GM18867 (cell line): ENCODE results near the gene CD300H.

Source experiments
- ATAC-seq: cut with Tn5 transposase; IDR thresholded peaks from one replicate; pipeline ENCODE4 v1.9.1; 2021; ENCODE audit warnings: mild to moderate bottlenecking, moderate library complexity; ENCODE audit not compliant: unreplicated experiment

The CD300H gene

DNA sequence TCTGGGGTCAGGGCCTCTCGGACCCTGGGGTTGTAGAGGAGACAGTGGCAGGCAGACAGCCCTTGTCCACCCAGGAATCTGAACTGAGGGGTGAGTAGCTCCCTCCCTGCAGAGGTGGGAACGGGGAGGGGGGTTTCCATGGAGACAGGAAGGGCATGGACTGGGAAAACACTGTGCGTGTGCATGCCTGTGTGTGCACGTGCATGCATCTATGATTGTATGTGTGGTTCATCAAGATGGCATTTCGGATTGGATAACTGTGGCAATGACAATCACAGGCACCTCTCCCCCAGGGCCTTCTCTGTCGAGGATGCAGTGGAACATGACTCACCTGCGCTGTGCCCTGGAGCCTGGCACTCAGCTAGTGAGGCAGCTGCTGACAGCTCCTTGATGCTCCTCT lies 15.3 kb downstream of the CD300H start:
- ATAC-seq: no peak

DNA sequence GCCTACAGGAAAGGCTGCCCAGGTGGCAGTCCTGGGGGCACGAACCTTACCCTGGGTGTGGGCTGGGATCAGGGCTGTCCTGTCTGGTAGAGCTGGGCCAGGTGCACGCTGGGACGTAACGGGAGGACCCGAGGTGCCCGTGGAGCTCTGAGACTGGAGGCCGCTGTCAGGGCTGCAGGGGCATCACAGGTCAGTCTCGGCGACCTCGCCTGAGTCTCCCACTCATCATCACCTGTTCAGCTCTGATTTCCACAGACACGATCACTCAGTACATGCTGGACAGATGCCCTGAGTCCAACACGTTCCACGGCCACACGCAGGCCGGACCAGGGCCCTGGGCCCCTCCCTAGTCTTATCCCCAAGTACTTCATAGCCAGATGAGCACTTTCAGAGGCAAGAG lies 16.7 kb downstream of the CD300H start:
- no peak for ATAC-seq

DNA sequence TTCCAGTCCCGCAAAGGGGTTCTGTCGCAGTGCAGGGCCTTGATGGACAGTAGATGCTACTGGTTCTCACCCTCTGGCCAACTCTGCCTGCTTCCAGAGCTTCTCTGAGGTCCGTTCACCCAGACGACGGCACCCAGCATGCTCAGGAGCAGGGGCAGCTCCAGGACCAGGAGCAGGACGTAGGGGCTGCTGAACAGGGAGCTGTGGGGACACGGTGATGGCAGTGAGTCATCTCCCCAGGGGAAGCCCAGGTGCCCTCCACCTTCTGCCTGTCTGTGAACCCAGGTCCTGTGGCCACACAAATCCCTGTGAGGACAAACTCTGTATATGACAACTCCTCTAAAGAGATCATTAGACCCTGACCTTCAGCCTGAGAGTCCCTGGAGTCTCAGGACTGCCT lies 18.0 kb downstream of the CD300H start:
- ATAC-seq: no peak

DNA sequence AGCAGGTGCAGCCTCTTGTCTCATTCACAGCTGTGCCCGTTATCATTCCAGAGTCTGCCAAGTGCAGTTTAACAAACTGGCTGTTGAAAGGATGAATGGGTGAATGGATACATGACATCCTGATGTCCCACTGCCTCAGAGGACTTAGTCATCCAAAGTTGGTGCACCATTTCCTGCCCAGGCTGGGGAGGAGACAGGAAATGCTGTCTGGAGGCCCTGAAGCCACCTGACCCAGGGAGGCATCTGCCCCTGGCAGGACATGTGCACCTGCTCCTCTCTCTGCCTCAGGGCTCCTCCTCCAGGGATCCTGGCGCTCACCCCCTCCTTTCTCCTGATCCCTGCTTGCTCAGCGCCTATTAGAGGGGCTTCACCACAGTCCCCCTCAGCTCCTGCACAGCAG lies 19.6 kb downstream of the CD300H start:
- no peak for ATAC-seq

DNA sequence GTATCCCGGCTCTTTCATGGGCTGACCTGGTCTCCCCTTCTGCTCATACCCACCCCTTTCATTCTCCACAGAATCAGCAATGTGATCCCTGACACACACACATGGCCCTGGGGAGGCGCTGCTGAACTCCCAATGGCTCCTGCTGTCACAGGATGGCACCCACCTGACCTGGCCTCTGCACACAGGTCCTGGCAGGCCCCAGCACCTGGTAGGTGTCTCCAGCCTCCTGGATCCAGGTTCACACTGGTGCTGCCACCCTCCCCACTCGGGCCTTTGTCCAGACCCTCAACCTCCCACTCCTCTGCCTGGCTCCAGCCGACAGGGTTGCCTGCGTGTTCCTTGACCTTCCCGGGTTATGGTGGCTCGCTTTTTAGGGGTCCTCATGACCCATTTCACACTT lies 20.0 kb downstream of the CD300H start:
- no peak for ATAC-seq

DNA sequence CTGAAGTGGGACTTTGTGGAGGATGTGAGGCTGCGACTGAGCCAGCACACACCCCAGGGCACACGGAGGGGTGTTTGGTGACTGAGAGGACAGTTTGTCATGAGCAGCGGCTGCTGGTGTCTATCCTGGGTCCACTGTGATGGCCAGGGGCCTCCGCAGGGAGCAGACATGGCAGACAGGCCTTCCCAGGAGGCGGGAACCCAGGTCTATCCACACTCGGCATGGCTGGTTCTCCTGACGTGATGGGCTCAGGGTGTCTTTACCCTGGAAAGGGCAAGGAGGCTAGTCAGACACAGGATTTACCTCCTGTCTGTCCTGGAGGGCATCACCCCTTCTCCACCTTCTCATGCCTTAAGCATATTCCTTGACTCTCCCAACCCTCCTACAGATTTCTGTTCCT lies 20.7 kb downstream of the CD300H start:
- no peak for ATAC-seq

DNA sequence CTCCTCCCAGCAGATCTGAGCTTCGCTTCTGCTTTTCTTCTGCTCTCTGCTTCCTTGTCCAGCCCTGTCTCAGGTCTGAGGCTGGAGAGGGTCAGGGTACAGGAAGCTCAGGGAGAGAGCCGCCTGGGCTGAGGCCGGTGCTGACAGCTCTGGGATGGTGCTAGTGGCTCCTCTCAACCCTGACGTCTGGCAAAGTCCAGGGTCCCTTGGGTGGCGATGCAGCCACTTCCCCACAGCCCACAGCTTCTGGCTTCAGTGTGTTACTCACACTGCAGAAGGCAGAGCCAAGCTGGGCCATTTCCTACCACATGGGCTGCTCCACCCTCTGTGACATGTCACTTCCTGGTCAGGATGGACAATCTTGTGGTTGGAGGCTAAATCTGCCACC lies 21.5 kb downstream of the CD300H start, which contains the start of gene CD300C:
Gene CD300C (minus strand): TSS at position 273 of the 388 bp plus-strand sequence. CDS start 333 bp downstream, outside the sequence.
- no peak for ATAC-seq

DNA sequence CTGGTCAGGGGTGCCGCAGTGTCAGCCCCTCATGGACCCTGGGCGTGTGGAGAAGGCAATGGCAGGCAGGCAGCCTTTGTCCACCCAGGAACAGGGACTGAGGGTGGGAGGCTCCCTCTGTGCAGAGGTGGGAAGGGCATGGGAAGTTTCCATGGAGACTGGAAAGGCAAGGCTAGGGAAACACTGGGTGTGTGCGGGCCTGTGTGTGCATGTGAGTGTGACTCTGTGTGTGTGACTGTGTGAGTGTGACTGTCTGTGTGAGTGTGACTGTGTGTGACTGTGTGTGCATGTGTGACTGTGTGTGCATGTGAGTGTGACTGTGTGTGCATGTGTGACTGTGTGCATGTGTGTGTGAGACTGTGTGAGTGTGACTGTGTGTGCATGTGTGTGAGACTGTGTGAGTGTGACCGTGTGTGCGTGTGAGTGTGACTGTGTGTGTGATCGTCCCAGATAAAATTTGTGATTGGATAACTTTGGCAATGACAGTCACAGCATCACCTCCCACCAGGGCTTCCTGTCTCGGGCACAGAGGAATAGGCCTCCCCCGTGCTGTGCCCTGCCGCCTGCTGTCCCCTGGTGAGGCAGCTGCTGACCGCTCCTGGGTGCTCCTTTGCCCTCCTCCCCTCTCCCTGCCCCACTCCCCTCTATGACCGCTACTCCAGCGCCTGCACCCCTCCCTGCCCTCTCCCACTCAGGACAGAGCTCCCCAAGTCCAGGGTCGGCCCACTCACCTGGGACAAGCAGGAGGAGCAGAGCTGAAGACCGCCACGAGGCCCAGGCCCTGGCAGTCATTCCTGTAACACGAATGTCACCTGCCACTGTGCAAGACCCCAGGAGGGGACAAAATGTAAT lies 22.1 kb downstream of the CD300H start:
- no peak for ATAC-seq

DNA sequence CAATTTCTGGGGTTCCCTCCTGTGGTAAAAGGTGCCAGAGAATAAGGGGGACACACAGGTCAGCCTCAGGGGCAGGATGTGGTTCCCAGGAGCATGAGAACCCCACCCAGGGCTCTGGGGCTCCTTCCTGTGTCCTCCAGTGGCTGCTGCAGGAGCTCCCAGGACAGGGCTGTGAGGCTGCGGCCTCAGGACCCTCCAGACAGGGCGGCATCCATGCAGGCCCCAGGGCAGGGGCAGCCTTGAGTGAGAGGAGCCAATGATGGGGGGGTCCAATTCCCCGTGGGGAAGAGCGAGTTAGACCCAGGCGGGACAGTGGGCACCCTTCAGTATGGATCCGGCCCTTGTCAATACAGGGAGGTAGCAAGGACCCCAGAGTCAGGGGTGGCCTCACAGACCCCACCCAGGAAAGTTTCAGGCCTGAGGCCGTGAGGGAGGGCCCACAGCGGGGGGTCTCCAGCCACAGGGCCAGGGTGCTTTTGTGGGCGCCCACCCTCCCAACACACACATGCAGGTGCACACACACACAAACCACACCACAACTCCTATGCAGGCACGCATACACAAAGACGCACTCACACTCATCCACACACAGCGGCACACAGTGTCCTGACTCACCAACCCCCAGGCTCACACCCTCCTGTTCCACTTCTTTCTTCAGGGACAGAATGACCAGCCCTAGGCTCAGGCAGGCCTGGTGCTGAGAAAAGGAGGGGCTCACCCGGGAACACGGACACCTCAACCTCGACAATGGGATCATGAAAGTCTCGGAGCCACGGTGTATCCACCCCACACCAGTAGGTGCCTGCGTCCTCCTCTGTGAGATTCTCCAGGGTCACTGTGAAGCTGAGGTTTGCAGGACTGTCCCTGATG lies 23.2 kb downstream of the CD300H start:
- no peak for ATAC-seq

DNA sequence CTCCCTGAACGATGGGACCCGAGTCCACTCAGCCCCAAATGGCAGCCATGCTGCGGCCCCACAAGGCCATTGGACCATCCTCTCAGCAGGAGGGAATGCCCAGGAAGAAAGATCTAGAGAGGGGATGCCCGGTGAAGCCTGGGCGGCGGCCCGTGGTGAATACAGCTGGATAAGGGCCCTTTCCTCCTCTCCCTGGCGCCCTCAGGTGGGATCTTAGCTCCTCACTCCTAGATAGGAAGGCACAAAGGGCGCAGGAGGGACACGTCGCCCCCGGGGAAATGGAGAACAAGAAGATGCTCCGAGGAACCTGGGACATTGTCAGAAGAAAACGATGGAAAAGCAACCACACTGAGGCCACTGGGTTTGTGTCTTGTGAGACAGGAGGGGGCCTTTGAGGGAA lies 23.9 kb downstream of the CD300H start:
- ATAC-seq: no peak

DNA sequence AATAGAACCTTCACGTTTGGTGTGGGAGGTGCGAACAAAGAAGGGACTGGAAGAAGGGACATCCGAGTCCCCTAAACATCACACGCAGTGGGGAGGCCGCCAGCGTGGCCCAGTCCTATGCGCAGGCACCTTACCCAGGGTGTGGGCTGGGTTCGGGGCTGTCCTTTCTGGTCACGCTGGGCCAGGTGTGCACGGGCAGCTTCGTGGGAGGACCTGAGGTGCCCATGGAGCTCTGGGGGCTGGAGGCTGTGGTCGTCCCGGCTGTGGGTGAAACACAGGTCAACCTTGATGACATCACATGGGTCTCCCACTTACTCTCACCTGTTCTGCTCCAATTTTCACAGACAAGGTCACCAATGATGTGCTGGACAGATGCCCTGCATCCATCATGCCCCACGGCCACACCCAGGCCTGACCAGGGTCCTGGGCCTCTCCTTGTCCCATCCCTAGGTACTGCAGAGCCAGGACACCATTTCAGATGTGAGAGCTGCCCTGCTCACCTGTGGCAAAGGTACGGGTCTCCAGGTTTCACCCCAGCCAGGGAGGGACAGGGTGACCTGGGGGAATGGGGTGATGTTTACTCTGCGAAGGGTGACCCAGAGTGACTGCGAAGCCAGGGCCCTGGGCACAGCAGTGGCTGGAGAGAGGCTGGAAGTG lies 24.5 kb downstream of the CD300H start:
- ATAC-seq: no peak

DNA sequence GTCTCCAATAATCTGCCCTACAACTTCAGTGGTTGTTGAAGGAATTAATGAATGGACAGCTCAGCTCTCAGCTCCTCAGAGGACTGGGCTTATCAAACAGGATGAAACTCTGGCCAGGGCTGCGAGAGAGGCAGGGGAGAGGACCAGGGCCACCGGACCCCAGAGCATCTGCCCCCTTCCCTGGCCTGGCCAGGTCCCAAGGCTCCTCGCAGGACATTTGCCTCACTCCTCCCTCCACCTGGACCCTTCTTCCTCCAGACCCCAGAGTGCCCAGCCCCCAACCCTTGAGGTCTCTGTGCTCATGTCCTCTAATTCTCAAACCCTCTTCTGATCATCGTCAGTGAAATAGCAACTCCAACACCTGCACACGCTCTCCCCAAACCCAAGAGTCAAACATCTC lies 25.1 kb downstream of the CD300H start:
- no peak for ATAC-seq

DNA sequence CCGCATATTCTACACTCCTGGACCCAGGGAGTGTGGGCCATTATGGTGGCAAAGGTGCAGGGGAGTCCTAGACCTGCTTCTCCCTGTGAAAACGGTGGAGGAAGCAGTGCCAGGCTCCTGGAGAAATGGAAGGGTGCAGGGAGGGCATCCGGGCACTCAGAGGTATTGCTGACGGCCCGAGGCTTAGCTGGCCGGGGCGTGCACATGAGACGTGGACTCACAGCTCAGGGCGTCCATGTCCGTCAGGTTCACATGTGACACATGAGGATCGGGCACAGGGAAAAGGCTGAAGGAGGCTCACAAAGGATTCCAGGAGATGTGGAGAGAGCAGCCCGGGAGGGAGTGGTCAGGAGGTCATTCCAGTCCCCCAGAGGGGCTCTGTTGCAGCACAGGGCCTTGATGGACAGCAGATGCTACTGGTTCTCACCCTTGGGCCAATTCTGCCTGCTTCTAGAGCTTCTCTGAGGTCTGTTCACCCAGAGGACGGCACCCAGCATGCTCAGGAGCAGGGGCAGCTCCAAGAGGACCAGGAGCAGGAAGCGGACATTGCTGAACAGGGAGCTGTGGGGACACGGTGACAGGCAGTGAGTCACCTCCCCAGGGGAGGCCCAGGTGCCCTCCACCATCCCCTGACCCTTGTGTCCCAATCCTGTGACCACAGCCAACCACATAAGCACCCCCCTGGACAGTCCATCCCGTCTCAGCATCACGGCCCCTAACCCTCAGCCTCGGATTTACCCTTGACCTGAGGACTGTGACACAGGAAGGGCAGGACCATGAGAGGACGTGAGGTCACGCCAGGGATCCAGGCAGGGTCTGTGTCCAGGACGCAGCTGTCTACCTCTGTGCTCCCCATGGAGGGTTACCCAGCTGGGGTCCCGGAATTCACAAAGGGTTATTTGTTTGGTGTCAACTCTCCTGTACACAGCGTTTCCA lies 25.9 kb downstream of the CD300H start:
- ATAC-seq: no peak

DNA sequence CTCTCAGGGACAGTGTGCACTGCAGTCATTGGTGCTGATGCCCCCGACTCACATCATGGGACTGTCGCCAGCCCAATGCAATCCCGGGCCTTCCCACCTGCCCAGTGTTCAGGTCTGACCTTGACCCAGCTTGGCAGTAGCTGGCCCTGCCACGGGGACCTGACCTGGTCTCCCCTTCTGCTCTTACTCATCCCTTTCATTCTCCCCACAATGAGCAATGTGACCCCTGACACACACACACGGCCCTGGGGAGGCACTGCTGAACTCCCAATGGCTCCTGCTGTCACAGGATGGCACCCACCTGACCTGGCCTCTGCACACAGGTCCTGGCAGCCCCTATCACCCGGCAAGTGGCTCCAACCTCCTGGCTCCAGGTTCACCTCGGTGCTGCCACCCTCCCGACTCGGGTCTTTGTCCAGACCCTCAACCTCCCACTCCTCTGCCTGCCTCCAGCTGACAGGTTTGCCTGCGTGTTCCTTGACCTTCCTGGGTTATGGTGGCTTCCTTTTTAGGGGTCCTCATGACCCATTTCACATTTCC lies 28.0 kb downstream of the CD300H start:
- no peak for ATAC-seq

DNA sequence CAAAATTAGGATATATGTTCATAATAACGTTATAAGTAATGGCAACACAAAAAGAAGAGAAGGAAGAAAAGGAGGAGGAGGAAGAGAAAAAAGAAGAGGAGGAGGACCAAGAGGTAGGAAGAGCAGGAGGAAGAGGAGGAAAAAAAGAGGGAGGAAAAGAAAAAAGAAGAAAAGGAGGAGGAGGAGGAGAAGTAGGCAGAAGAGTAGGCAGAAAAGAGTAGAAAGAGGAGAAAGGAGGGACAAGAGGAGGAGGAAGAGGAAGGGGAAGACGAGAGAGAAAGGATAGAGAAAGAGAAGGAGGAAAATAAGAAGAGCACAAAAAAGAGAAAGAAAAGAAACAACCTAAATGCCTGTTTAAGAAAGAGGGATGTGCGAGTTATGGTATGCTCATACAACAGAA lies 30.4 kb downstream of the CD300H start:
- no peak for ATAC-seq

DNA sequence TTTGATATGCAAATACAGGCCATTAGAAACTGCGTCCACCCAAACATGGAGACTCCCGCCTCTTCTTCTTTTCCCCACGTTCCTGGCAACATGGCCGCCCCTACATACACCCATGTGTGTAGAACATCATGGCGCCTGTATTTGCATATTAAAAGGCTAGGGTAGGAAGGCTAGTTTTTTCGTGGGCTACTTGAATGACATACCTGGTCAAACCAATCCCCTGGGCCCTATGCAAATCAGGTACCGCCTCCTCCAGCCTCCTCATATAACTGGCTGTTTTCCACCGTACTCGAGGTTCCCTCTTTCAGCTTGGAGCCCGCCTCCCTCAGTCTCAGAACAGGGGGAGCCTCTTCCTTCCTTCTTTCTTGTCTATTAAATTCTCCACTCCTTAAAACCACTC lies 35.2 kb downstream of the CD300H start:
- ATAC-seq: no peak

DNA sequence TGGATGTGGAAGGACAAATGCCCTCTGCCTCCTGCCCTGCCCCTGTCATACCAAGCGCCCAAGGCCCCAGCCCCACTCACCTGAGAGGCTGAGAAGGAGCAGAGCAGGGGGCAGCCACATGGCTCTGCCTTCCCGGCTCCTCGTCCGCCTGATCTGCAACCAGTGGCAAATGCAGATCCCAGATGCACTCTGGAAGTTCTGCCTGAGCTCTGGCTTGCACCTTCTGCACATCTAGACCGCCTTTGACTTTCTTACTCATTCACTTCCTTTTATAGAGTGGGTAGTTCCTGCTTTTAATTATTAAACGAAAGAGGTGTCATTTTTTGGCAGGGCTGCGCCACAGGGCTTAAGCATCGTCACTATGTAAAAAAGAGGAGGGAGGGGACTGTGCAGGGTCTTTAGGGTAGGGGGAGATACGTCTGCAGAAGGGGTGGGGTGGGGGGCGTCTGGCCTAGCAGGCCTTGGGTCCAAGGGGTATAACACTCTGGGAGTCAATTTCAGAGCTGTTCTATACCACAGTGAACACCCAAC lies 36.0 kb downstream of the CD300H start, which contains the start of gene CD300LB:
Gene CD300LB (minus strand): TSS at position 245 of the 531 bp plus-strand sequence. CDS start 125 bp downstream, at position 120.
- ATAC-seq: no peak

DNA sequence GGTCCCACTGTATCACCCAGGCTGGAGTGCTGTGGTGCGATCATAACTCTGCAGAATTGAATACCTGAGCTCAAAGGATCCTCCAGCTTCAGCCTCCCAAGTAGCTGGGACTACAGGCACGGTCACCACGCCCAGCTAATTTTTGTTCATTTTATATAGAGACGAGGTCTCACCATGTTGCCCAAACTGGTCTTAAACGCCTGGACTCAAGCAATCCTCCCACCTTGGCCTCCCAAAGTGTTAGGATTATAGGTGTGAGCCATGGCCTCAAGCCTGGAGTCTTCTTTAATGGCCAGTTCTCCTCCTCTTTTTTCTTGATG lies 36.5 kb downstream of the CD300H start:
- ATAC-seq: no peak

DNA sequence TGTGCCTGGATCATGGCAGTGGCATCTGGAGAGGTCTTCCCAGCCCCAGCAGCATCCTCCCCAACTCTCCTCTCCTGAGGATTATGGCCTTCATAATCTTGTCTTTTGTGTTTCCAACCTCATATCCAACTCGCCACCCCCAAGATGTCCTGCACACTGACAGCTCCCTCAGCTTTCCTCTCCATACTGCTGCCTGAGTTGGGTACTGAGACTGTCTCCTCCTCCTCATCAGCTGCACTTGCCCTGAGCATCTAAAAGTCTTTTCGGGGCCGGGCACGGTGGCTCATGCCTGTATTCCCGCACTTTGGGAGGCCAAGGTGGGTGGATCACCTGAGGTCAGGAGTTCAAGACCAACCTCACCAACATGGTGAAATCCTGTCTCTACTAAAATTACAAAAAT lies 38.1 kb downstream of the CD300H start:
- no peak for ATAC-seq
